HG03097 (cell line): ENCODE results near the gene EFCAB6.

Source experiments
- ATAC-seq: cut with Tn5 transposase; IDR thresholded peaks from one replicate; pipeline ENCODE4 v1.9.1; 2021; ENCODE audit not compliant: unreplicated experiment, low FRiP score

Gene EFCAB6

GRCh38 chr22:43750751-43751150, 61.4 kb downstream of the EFCAB6 start:
- ATAC-seq: peak; percentile 56

DNA sequence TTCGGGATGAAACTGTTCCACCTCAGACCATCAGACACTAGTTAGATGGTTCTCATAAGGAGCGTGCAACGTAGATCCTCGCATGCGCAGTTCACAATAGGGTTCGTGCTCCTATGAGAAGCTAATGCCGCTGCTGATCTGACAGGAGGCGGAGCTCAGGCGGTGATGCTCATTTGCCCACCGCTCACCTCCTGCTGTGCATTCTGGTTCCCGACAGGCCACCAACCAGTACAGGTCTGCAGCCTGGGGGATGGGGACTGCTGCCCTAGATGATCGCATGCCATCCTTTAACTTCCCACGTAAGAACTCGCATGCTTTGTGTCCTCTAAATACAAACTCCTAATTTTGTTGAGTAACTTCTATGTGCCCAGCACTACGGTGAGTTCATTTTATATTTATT, 62.6 kb downstream of the EFCAB6 start:
- ATAC-seq: no peak

- ATAC-seq: no peak
Observed at GRCh38 chr22:43747877-43748276, 64.2 kb downstream of the EFCAB6 start.

- ATAC-seq: no peak
Observed at GRCh38 chr22:43747058-43747457, 65.0 kb downstream of the EFCAB6 start.

- ATAC-seq: no peak
Observed at GRCh38 chr22:43745783-43746356, 66.2 kb downstream of the EFCAB6 start.

DNA sequence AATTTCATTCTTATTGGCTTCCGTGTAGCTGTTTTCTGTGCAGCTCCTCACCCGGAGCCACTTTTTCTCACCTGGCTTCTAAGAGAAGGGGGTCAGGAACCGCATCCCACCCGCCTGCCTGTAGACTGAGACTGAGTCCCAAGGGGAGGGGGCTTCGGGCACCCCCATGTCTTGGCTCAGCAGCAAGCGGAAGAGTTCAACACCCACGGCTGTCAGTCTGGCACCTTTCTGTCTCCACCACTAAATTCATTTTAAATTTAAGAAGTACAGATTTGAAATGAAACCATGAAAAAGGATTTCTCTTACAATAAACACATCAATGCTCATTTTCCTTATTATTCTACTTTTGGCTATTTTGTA, 66.7 kb downstream of the EFCAB6 start:
- ATAC-seq: no peak

DNA sequence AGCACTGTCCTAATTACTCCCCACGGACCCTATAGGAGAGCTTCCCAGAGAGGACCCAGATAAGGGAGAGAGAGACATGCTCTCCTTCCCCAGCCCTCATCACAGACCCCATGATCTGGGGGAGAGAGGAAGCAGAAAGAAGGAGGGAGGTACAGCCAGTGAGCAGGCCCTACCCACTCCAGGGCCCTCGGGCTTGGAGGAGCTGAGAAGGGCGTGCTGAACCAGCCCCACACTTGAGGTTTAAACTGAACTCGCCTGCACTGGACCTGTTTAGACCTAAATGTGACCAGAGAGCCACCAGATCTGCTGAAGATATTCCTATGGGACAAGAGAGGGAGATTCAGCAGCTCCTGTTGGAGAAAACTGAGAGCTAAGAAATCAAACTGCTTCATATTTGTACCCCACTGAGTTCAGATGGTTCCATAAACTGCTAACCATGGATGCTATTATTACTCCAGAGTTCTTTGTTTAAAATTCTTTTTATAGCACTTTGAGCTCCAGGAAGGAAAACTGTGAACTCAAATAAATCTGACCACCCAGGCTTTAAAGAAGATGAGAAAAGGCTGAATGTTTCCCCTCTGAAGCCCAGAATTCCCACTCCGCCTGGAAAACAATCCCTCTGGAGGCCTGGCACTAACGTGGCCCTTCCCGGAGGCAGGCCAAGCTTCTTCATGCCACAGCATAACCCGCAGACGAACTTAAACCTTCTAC, 67.2 kb downstream of the EFCAB6 start:
- ATAC-seq: no peak

- ATAC-seq: no peak
Observed at GRCh38 chr22:43743929-43744643, 68.0 kb downstream of the EFCAB6 start.

- ATAC-seq: no peak
Observed at GRCh38 chr22:43743131-43743530, 69.0 kb downstream of the EFCAB6 start.

DNA sequence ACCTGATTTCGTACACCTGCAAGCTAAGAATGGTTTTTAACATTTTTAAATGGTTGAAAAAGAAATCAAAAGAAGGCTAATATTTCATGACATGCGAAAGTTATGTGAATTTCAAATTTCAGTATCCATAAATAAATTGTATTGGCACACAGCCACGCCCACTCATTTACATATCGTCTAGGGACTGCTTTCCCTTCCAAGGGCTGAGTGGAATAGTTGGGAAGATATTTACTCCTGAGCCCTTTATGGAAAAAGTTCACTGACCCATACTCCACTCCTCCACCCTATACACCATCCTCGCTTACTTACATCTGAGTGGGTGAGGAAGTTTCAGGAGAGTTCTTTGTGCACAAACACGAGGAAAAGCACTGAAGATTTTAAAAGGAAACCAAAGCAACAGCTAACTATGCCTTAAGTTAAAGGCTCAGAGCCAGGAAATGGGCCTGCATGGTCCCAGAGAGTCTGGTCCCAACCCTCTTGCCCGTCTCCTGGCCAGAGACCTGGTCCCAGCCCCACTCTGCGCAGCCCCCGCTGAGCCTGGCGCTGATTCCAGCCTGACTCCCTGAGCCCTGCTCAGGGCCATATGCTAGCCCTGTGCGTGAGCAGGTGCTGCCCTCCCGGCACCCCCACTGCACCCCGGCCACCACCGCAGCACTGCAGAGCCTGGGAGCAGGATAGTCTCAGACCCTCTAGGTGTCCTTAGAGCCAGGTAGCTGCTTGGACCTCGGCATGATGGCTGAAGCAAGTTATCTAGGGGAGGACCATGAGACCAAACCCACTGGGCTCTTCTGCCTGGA, 69.8 kb downstream of the EFCAB6 start:
- ATAC-seq: no peak

GRCh38 chr22:43740587-43741270, 71.4 kb downstream of the EFCAB6 start:
- no peak for ATAC-seq

- ATAC-seq: no peak
Observed at GRCh38 chr22:43739851-43740379, 72.2 kb downstream of the EFCAB6 start.

DNA sequence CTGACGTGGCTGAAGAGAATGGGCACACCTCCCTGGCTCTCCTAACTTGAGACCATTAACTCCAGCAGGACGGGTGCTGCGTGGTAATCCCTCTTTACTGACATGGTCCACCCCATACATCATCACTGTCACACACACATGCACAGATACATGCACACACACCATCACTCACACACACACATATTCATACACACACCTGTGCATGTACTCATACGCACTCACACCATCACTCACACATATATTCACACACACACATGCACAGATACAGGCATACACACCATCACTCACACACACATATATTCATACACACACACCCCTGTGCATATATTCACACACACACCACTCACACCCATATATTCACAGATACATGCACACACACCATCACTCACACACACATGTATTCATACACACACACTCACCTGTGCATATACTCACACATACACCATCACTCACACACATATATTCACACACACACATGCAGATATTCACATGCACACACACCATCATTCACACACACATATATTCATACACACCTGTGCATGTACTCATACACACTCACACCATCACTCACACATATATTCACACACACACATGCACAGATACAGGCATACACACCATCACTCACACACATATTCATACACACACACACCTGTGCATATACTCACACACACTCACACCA, 74.8 kb downstream of the EFCAB6 start:
- no peak for ATAC-seq

- no peak for ATAC-seq
Observed at GRCh38 chr22:43736651-43737050, 75.5 kb downstream of the EFCAB6 start.

DNA sequence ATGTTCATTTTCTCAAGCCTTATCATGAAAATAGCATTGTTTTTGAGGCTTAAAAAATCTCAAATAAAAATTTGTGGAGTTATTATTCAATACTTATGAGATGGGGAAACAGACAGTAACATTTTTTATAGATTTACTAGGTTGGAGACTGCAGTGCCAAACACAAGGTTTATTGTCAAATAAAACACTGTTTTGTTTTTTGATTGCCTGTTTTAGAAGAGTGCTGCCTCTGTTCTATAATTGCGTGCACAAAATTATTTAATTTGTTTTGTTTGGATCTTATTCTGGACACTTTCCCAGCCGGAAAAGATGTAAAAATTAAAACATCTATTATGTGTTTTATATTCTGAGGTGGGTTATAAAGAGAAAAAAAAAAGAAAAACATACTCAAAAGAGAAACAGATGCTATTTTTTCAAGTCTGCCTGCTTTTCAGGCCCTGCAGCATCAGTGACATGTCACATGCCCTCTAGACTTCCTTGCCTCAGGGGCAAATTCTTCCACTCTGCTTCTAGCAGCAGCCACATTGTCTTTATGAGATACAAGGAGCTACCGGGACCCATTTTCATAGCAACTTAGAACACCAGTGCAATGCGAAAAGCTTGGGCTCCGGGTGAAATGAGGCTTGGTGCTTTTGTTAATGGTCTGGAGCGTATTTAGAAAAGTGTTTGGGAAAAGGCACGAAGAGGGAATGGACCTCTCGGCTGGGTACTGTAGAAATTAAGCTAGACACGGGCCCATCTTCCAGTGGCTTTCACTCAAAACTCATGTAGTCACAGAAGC, 77.5 kb downstream of the EFCAB6 start:
- ATAC-seq: no peak

GRCh38 chr22:43733138-43733537, 79.0 kb downstream of the EFCAB6 start:
- no peak for ATAC-seq

DNA sequence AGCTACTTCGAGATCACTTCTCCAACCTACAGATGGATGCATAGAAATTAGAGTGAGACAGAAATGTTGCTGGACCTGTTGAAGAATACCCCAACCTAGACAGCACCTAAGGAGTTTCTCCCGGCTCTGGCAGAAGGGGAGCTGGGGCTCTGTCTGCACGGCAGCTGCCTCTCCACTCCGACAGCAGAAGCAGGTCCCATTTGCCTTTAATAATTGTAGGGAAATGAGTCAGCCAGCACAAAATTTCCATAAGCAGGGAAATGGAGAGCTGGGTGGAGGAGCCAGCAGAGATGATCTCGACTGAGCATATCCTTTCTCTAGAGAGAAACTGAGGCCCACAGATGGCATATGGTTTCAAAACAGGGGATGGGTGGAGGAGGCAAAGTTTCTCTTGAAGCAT, 80.1 kb downstream of the EFCAB6 start:
- ATAC-seq: no peak

DNA sequence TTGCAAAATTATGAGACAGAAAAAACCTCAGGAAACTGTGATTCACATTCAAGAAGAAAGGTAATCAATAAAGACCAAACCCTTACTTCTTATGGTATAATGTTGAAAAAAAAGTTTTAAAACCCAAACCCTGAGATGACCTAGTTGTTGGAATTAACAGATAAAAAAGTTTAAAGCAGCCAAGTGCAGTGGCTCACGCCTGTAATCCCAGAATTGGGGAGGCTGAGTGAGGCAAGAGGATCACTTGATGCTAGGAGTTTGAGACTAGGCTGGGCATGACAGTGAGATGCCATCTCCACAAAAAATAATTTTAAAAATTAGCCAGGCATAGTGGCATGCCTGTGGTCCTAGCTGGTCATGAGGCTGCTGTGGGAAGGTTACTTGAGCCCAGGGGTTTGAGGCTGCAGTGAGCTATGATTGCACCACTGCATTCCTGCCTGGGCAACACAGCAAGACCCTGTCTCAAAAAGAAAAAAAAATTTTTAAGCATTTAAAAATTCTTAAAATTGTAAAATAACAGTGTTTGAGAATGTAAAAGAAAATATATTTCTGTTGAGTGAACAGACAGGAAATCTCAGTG, 85.1 kb downstream of the EFCAB6 start:
- no peak for ATAC-seq

GRCh38 chr22:43726322-43726721, 85.8 kb downstream of the EFCAB6 start:
- no peak for ATAC-seq
